Keratinocyte (primary cell): Measurements from ENCODE around the gene ARG1. TPM values are rescaled to one million over a fixed set of nuclear protein-coding genes. Genes with fewer than 3 reads are reported as not detected.

Experiments
- DNase-seq: peaks from one replicate; pipeline ENCODE4 v3.0.0-alpha.2; 2011; ENCODE audit warnings: low read depth, missing footprints, low spot score
- FAIRE-seq: peaks from 2 replicates; lab custom pipeline; 2011; peaks lifted over from hg19 to GRCh38; lab: Jason Lieb, UNC
- H2AFZ ChIP-seq: 2 replicates; pipeline ENCODE4 v1.6.0; 2012; ENCODE audit warnings: low read length, control low read depth, inconsistent platforms; ENCODE audit not compliant: control insufficient read depth
- H3K27ac ChIP-seq: 2 replicates; pipeline ENCODE4 v1.5.1; 2011; ENCODE audit warnings: low read length; ENCODE audit not compliant: control insufficient read depth, insufficient read depth
- H3K27me3 ChIP-seq: 3 replicates; pipeline ENCODE4 v1.6.0; 2011; ENCODE audit warnings: low read length; ENCODE audit not compliant: control insufficient read depth, insufficient read depth; ENCODE audit errors: extremely low read depth
- H3K36me3 ChIP-seq, 2 experiments: 2 replicates in 1 of 2; 3 replicates in 1 of 2; pipeline ENCODE4 v1.5.1; 2011; ENCODE audit warnings: low read length in 2 of 2, mild to moderate bottlenecking in 1 of 2; ENCODE audit not compliant: control insufficient read depth in 2 of 2, insufficient read depth in 2 of 2; ENCODE audit errors: extremely low read depth in 1 of 2
- H3K4me1 ChIP-seq: 3 replicates; pipeline ENCODE4 v1.5.1; 2011; ENCODE audit warnings: low read length; ENCODE audit not compliant: control insufficient read depth, insufficient read depth; ENCODE audit errors: extremely low read depth
- H3K4me2 ChIP-seq: 3 replicates; pipeline ENCODE4 v1.6.0; 2011; ENCODE audit warnings: low read depth, low read length; ENCODE audit not compliant: control insufficient read depth, insufficient read depth; ENCODE audit errors: extremely low read depth
- H3K4me3 ChIP-seq, 3 experiments: fragments of 200-600 bp in 1 of 3; sonication (generic) in 1 of 3; 2 replicates in 2 of 3; 3 replicates in 1 of 3; pipeline ENCODE4 v1.5.1; 2011 to 2016; ENCODE audit warnings: low read length in 3 of 3, mild to moderate bottlenecking in 3 of 3, control low read depth in 2 of 3, inconsistent platforms in 1 of 3, low read depth in 1 of 3, mixed read lengths in 1 of 3, mixed run types in 1 of 3, moderate library complexity in 1 of 3; ENCODE audit not compliant: control insufficient read depth in 2 of 3, insufficient read depth in 2 of 3; ENCODE audit errors: extremely low read depth in 1 of 3
- H3K79me2 ChIP-seq: 2 replicates; pipeline ENCODE4 v1.6.0; 2012; ENCODE audit warnings: low read length; ENCODE audit not compliant: control insufficient read depth, insufficient read depth
- H3K9ac ChIP-seq: 3 replicates; pipeline ENCODE4 v1.6.0; 2011; ENCODE audit warnings: low read length; ENCODE audit not compliant: control insufficient read depth, insufficient read depth; ENCODE audit errors: extremely low read depth
- H3K9me1 ChIP-seq: 3 replicates; pipeline ENCODE4 v1.6.0; 2011; ENCODE audit warnings: low read length; ENCODE audit not compliant: control insufficient read depth, insufficient read depth; ENCODE audit errors: extremely low read depth
- H3K9me3 ChIP-seq: 2 replicates; pipeline ENCODE4 v1.5.1; 2012; ENCODE audit warnings: low read depth, low read length; ENCODE audit not compliant: control insufficient read depth
- H4K20me1 ChIP-seq: 3 replicates; pipeline ENCODE4 v1.6.0; 2011; ENCODE audit warnings: low read length; ENCODE audit not compliant: control insufficient read depth, insufficient read depth; ENCODE audit errors: extremely low read depth
- CTCF ChIP-seq, 3 experiments: IDR thresholded peaks in 1 of 3; conservative IDR thresholded peaks in 1 of 3; optimal IDR thresholded peaks in 1 of 3; 2 replicates in 2 of 3; 3 replicates in 1 of 3; pipeline versions ENCODE3 to v1.5.1; 2011; ENCODE audit warnings: low read length in 3 of 3, mild to moderate bottlenecking in 3 of 3, moderate library complexity in 2 of 3, control low read depth in 1 of 3, inconsistent platforms in 1 of 3; ENCODE audit not compliant: insufficient read depth in 2 of 3; ENCODE audit errors: extremely low read depth in 1 of 3
- EZH2 ChIP-seq: IDR thresholded peaks from one replicate; pipeline ENCODE4 v1.6.1; 2012; ENCODE audit warnings: inconsistent platforms, mild to moderate bottlenecking, low read length, moderate library complexity
- dilution Hi-C: fragments of 300-500 bp; cut with MboI; formaldehyde crosslinking; loops from one replicate; pipeline ENCODE4 v1.7.0; 2020; ENCODE audit warnings: low sequenced_read_pairs; ENCODE audit not compliant: extremely low pct_ligation_motif_present
- polyA plus RNA-seq, 5 experiments: library from polyadenylated mRNA; depleted of rRNA in 3 of 5; stranded (reverse) in 3 of 5; stranded (forward) in 1 of 5; unstranded in 1 of 5; fragments of >200 nt; gene quantifications; 1 replicate in 1 of 5; 2 replicates in 3 of 5; 3 replicates in 1 of 5; pipeline versions ENCODE4 v1.2.1 to v1.2.3, GENCODE V29; 2011 to 2012; ENCODE audit warnings: missing spikeins in 2 of 5, low read depth in 1 of 5, low replicate concordance in 1 of 5

The ARG1 gene
- polyA plus RNA-seq, 1 donor (not counting 4 experiments of a cell fraction or from before 2014, with no cell fraction given), result 0.13 TPM

DNA sequence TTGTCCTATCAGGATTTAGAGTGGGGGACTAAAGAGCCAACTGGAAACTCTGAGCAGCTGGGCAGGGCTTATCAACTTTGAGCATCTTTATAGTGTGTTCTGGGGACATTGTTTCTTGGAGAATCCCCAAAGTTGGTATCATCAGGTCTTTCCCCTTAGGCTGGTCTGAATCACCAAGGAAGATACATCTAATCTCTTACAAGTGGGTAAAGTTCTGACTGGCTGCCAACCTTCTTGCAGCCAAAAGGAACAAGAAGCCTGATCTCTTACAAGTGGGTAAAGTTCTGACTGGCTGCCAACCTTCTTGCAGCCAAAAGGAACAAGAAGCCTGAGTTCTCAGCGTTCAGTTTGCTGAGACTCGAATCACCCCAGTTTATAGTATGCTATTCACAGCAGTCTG lies 56.6 kb downstream of the ARG1 start:
- no peak overlapping the region for H3K4me3 ChIP-seq

GRCh38 chr6:131631625-131632289 lies 58.7 kb downstream of the ARG1 start:
- H3K9me3 ChIP-seq, result no peaks in the 10 kb centered on the region
- peaks cover 6% of the 10 kb centered on the region for H3K4me1 ChIP-seq
- H3K9me1 ChIP-seq, result no peaks in the 10 kb centered on the region
- no peaks in the 10 kb centered on the region for H3K27me3 ChIP-seq
- TF ChIP-seq EZH2 (no peak), CTCF (optimal IDR thresholded peaks at IDR 0.05 in 1 of 3, IDR thresholded peaks at IDR 0.05 in 1 of 3, conservative IDR thresholded peaks at IDR 0.05 in 1 of 3; ENCODE audit: extremely low read depth in 1 of 3, insufficient read depth in 2 of 3, low read length in 3 of 3) (no peak)
- H3K79me2 ChIP-seq, result peaks cover 7% of the 10 kb centered on the region
- dilution Hi-C loops, result no loop called here
- no peaks in the 10 kb centered on the region for H4K20me1 ChIP-seq
- no peak overlapping the region for H3K9ac ChIP-seq
- FAIRE-seq, result no peak
- H2AFZ ChIP-seq, result no peak overlapping the region
- H3K4me3 ChIP-seq, result no peak overlapping the region
- no peak overlapping the region for H3K4me2 ChIP-seq
- no peaks in the 10 kb centered on the region for H3K36me3 ChIP-seq
- H3K27ac ChIP-seq, result no peak overlapping the region
- DNase-seq, result no peak

More for the DNA sequence above, 56.6 kb downstream of the ARG1 start:
- Histone ChIP-seq H3K27me3 (no peaks in the 10 kb centered on the region), H3K9me1 (no peaks in the 10 kb centered on the region), H3K9ac (no peak overlapping the region), H3K27ac (no peak overlapping the region), H2AFZ (no peak overlapping the region), H3K4me2 (no peak overlapping the region), H3K4me1 (peaks cover 6% of the 10 kb centered on the region), H4K20me1 (no peaks in the 10 kb centered on the region), H3K9me3 (no peaks in the 10 kb centered on the region), H3K79me2 (peaks cover 12% of the 10 kb centered on the region), H3K36me3 (no peaks in the 10 kb centered on the region)
- no peak for TF ChIP-seq EZH2
- no peak for TF ChIP-seq CTCF (optimal IDR thresholded peaks at IDR 0.05 in 1 of 3, IDR thresholded peaks at IDR 0.05 in 1 of 3, conservative IDR thresholded peaks at IDR 0.05 in 1 of 3; ENCODE audit: extremely low read depth in 1 of 3, insufficient read depth in 2 of 3, low read length in 3 of 3)
- DNase-seq, result no peak
- FAIRE-seq, result peak; percentile 70
- dilution Hi-C loops, result no loop called here

Other genes starting within 250 kb of the ARG1 start
- 13.9 to 24.9 TPM (median 22.4 TPM) in 3 replicates for gene MED23, start 55.0 kb downstream of the ARG1 start, polyA plus RNA-seq
- gene ENPP3, start 64.1 kb downstream of the ARG1 start, polyA plus RNA-seq, result not detected in 3 replicates
- not detected in 3 replicates for gene OR2A4, start 128.2 kb downstream of the ARG1 start, polyA plus RNA-seq
- gene CTAGE9, start 137.8 kb downstream of the ARG1 start, polyA plus RNA-seq, result not detected in 3 replicates
- gene ENPP1, start 234.8 kb downstream of the ARG1 start, polyA plus RNA-seq, result 0.22 to 0.34 TPM (median 0.22 TPM) in 3 replicates